HepG2 (cell line): ENCODE results near the gene CNEP1R1. TPM values are rescaled to one million over a fixed set of nuclear protein-coding genes. Genes with fewer than 3 reads are reported as not detected.

Experiments
- CBX5 ChIP-seq: sonication (generic); formaldehyde crosslinking; IDR thresholded peaks from 2 replicates; pipeline ENCODE4 v1.4.0; 2020; ENCODE audit warnings: missing genetic modification reagents, borderline replicate concordance
- DNMT3B ChIP-seq: conservative IDR thresholded peaks from 2 replicates; pipeline ENCODE4 v1.6.1; 2016; ENCODE audit warnings: missing biosample characterization, control low read depth
- GLI4 ChIP-seq: sonication (generic); formaldehyde crosslinking; IDR thresholded peaks from 2 replicates; pipeline ENCODE4 v1.5.1; 2020; ENCODE audit warnings: missing genetic modification reagents, mild to moderate bottlenecking, moderate library complexity, borderline replicate concordance
- HES4 ChIP-seq: sonication (generic); formaldehyde crosslinking; IDR thresholded peaks from 2 replicates; pipeline ENCODE4 v1.9.0; 2021; ENCODE audit warnings: mild to moderate bottlenecking, missing genetic modification reagents, borderline replicate concordance
- HNRNPH1 ChIP-seq: fragments of 200-400 bp; formaldehyde crosslinking; optimal IDR thresholded peaks from 2 replicates; pipeline ENCODE3; 2017; ENCODE audit warnings: mild to moderate bottlenecking, low read depth, low read length
- KDM1A ChIP-seq: IDR thresholded peaks from 2 replicates; pipeline ENCODE4 v1.6.1; 2016; ENCODE audit warnings: missing compliant biosample characterization
- MEIS2 ChIP-seq: sonication (generic); formaldehyde crosslinking; IDR thresholded peaks from 2 replicates; pipeline ENCODE4 v1.9.0; 2021; ENCODE audit warnings: mild to moderate bottlenecking, missing genetic modification reagents
- RARA ChIP-seq: IDR thresholded peaks from 2 replicates; pipeline ENCODE4 v1.6.1; 2016; ENCODE audit warnings: missing genetic modification reagents, missing compliant biosample characterization
- SIN3A ChIP-seq: IDR thresholded peaks from 2 replicates; pipeline ENCODE4 v1.6.1; 2011; ENCODE audit warnings: low read depth, mild to moderate bottlenecking, control low read depth, low read length, borderline replicate concordance
- SMAD9 ChIP-seq: sonication (generic); formaldehyde crosslinking; IDR thresholded peaks from 2 replicates; pipeline ENCODE4 v1.5.1; 2020; ENCODE audit warnings: mild to moderate bottlenecking, missing genetic modification reagents
- SP1 ChIP-seq, 2 experiments: fragments of 450-650 bp in 1 of 2; sonication (generic) in 1 of 2; formaldehyde crosslinking in 1 of 2; IDR thresholded peaks; 2 replicates each; pipeline versions ENCODE4 v1.4.0 to v1.6.1; 2016 to 2020; ENCODE audit warnings: missing genetic modification reagents in 1 of 2
- STAT5B ChIP-seq: sonication (generic); formaldehyde crosslinking; IDR thresholded peaks from 2 replicates; pipeline ENCODE4 v1.4.0; 2020; ENCODE audit warnings: missing genetic modification reagents
- TMF1 ChIP-seq: sonication (generic); formaldehyde crosslinking; IDR thresholded peaks from 2 replicates; pipeline ENCODE4 v1.8.1; 2022; ENCODE audit warnings: low read depth, missing genetic modification reagents
- ZFP62 ChIP-seq: sonication (generic); formaldehyde crosslinking; IDR thresholded peaks from 2 replicates; pipeline ENCODE4 v1.4.0; 2020; ENCODE audit warnings: missing genetic modification reagents
- ZNF383 ChIP-seq: sonication (generic); formaldehyde crosslinking; IDR thresholded peaks from 2 replicates; pipeline ENCODE4 v1.4.0; 2020; ENCODE audit warnings: missing genetic modification reagents, mild to moderate bottlenecking, borderline replicate concordance
- ZNF441 ChIP-seq: sonication (generic); formaldehyde crosslinking; IDR thresholded peaks from 2 replicates; pipeline ENCODE4 v1.7.0; 2021; ENCODE audit warnings: missing genetic modification reagents, borderline replicate concordance
- polyA plus RNA-seq, 8 experiments: library from polyadenylated mRNA; depleted of rRNA in 3 of 8; stranded (reverse) in 7 of 8; unstranded in 1 of 8; fragments of >200 nt; fragmentation: Illumina TruSeq in 4 of 8; extraction: Trizol in 4 of 8; gene quantifications; 2 replicates each; pipeline versions ENCODE4 v1.2.1 to v1.2.3, GENCODE V29; 2011 to 2016; ENCODE audit warnings: low read depth in 4 of 8, missing spikeins in 1 of 8, mixed read lengths in 1 of 8; ENCODE audit not compliant: insufficient read depth in 1 of 8
- total RNA-seq, 5 experiments: library from RNA; depleted of rRNA; stranded (reverse); fragments of >200 nt; fragmentation: Illumina TruSeq; extraction: Trizol; gene quantifications; 2 replicates each; pipeline ENCODE4 v1.2.3, GENCODE V29; 2016; ENCODE audit warnings: low read depth in 1 of 5
- TF ChIP-seq, protein P1 (sequence below): sonication (generic); formaldehyde crosslinking; IDR thresholded peaks from 2 replicates; pipeline ENCODE4 v1.4.0; 2020; ENCODE audit warnings: mild to moderate bottlenecking, missing genetic modification reagents
- TF ChIP-seq, protein P2 (sequence below): sonication (generic); formaldehyde crosslinking; IDR thresholded peaks from 2 replicates; pipeline ENCODE4 v1.5.1; 2020; ENCODE audit warnings: mild to moderate bottlenecking, moderate library complexity, missing genetic modification reagents
- TF ChIP-seq, protein P3 (sequence below): sonication (generic); formaldehyde crosslinking; IDR thresholded peaks from 2 replicates; pipeline ENCODE4 v1.5.1; 2020; ENCODE audit warnings: mild to moderate bottlenecking, missing genetic modification reagents

The CNEP1R1 gene
- total and polyA plus RNA-seq, 2 of the 13 experiments (the other 11 are each of a cell fraction or from before 2014, with no cell fraction given), result 23.6 to 26.8 TPM

DNA sequence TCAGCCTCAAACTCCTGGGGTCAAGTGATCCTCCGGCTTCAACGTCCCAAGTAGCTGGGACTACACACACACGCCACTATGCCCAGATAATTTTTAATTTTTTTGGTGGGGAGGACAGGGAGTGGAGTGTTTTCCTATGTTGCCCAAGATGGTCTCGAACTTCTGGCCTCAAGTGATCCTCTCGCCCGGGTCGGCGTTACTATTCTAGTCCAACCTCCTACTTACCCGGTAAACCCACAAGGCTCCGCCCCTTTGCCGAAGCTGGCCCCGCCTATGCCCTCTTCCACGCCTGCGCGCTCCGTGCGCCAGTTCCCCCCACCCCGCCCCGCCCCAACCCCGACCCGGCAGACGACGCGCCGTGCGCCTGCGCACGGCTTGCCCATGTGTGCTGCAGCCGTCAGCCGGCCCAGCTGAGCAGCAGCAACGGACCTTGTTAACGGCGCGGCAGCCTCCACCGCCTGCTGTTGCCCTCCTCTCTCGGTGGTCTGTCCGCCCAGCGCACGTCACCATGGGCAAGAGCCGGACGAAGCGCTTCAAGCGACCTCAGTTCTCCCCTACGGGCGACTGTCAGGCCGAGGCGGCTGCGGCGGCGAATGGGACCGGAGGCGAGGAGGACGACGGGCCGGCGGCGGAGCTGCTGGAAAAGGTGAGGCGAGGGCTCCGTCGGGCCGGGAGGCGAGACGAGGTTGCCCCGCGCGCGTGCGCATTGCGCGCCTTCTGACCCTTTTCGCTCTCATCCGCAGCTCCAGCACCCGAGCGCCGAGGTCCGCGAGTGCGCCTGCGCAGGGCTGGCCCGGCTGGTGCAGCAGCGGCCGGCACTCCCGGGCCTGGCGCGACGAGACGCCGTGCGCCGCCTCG is 40.8 kb downstream of the CNEP1R1 start, which contains the start of gene HEATR3 (continued):
- TF ChIP-seq ZFP62 (CRISPR knock-in tag) (no peak), MEIS2 (CRISPR knock-in tag) (peak; percentile 70; the same call in 1 of the 2 replicates), ZNF383 (no peak; the same call in 1 of the 2 replicates), TMF1 (CRISPR knock-in tag) (peak; percentile 25), KDM1A (CRISPR knock-in tag) (peak; percentile 94), DNMT3B (CRISPR knock-in tag) (no peak), STAT5B (CRISPR knock-in tag) (peak; percentile 83; the same call in 1 of the 2 replicates), SIN3A (no peak), HES4 (CRISPR knock-in tag) (peak; percentile 23; the same call in 1 of the 2 replicates), ZNF441 (CRISPR knock-in tag) (no peak), SMAD9 (CRISPR knock-in tag) (peak; percentile 28; the same call in 1 of the 2 replicates), GLI4 (CRISPR knock-in tag) (no peak), RARA (peak; percentile 37; the same call in 1 of the 2 replicates), CBX5 (CRISPR knock-in tag) (peak; percentile 72), SP1 (IDR thresholded peaks at IDR 0.05) (no peak), SP1 (CRISPR knock-in tag; IDR thresholded peaks at IDR 0.05) (peak; percentile 12; the same call in 1 of the 2 replicates), HNRNPH1 (no peak)
- TF ChIP-seq, protein P1, sequence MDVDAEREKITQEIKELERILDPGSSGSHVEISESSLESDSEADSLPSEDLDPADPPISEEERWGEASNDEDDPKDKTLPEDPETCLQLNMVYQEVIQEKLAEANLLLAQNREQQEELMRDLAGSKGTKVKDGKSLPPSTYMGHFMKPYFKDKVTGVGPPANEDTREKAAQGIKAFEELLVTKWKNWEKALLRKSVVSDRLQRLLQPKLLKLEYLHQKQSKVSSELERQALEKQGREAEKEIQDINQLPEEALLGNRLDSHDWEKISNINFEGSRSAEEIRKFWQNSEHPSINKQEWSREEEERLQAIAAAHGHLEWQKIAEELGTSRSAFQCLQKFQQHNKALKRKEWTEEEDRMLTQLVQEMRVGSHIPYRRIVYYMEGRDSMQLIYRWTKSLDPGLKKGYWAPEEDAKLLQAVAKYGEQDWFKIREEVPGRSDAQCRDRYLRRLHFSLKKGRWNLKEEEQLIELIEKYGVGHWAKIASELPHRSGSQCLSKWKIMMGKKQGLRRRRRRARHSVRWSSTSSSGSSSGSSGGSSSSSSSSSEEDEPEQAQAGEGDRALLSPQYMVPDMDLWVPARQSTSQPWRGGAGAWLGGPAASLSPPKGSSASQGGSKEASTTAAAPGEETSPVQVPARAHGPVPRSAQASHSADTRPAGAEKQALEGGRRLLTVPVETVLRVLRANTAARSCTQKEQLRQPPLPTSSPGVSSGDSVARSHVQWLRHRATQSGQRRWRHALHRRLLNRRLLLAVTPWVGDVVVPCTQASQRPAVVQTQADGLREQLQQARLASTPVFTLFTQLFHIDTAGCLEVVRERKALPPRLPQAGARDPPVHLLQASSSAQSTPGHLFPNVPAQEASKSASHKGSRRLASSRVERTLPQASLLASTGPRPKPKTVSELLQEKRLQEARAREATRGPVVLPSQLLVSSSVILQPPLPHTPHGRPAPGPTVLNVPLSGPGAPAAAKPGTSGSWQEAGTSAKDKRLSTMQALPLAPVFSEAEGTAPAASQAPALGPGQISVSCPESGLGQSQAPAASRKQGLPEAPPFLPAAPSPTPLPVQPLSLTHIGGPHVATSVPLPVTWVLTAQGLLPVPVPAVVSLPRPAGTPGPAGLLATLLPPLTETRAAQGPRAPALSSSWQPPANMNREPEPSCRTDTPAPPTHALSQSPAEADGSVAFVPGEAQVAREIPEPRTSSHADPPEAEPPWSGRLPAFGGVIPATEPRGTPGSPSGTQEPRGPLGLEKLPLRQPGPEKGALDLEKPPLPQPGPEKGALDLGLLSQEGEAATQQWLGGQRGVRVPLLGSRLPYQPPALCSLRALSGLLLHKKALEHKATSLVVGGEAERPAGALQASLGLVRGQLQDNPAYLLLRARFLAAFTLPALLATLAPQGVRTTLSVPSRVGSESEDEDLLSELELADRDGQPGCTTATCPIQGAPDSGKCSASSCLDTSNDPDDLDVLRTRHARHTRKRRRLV (CRISPR knock-in tag), result peak; percentile 64; the same call in 1 of the 2 replicates
- TF ChIP-seq, protein P2, sequence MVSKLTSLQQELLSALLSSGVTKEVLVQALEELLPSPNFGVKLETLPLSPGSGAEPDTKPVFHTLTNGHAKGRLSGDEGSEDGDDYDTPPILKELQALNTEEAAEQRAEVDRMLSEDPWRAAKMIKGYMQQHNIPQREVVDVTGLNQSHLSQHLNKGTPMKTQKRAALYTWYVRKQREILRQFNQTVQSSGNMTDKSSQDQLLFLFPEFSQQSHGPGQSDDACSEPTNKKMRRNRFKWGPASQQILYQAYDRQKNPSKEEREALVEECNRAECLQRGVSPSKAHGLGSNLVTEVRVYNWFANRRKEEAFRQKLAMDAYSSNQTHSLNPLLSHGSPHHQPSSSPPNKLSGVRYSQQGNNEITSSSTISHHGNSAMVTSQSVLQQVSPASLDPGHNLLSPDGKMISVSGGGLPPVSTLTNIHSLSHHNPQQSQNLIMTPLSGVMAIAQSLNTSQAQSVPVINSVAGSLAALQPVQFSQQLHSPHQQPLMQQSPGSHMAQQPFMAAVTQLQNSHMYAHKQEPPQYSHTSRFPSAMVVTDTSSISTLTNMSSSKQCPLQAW, result no peak; the same call in 1 of the 2 replicates
- TF ChIP-seq, protein P3, sequence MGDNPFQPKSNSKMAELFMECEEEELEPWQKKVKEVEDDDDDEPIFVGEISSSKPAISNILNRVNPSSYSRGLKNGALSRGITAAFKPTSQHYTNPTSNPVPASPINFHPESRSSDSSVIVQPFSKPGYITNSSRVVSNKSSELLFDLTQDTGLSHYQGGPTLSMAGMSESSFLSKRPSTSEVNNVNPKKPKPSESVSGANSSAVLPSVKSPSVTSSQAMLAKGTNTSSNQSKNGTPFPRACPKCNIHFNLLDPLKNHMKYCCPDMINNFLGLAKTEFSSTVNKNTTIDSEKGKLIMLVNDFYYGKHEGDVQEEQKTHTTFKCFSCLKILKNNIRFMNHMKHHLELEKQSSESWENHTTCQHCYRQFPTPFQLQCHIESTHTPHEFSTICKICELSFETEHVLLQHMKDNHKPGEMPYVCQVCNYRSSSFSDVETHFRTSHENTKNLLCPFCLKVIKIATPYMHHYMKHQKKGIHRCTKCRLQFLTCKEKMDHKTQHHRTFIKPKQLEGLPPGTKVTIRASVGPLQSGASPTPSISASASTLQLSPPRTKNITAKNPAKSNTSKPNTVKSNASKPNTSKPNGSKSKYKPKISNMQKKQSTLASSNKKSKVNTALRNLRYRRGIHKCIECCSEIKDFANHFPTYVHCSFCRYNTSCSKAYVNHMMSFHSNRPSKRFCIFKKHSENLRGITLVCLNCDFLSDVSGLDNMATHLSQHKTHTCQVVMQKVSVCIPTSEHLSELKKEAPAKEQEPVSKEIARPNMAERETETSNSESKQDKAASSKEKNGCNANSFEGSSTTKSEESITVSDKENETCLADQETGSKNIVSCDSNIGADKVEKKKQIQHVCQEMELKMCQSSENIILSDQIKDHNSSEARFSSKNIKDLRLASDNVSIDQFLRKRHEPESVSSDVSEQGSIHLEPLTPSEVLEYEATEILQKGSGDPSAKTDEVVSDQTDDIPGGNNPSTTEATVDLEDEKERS (CRISPR knock-in tag), result peak; percentile 47
